SK-N-SH (cell line): ENCODE results near the gene UST. TPM values are rescaled to one million over a fixed set of nuclear protein-coding genes. Genes with fewer than 3 reads are reported as not detected.

ENCODE experiments used
- CTCF ChIA-PET: fragments of 300-600, 350-600 bp; formaldehyde crosslinking; extraction: SDS; loops from one replicate; lab custom pipeline; 2021; lab: Yijun Ruan, JAX
- POLR2A ChIA-PET: fragments of 350-600 bp; sonication (Branson Sonifier 250); formaldehyde crosslinking; extraction: SDS; loops from one replicate; lab custom pipeline; 2020; ENCODE audit warnings: antibody characterized with exemption, inconsistent platforms; lab: Yijun Ruan, JAX
- DNase-seq: peaks from one replicate; pipeline ENCODE4 v3.0.0; 2012
- H2AFZ ChIP-seq: fragments of 200-600 bp; sonication (generic); 2 replicates; pipeline ENCODE4 v1.8.1; 2016; ENCODE audit warnings: antibody characterized with exemption, mild to moderate bottlenecking, low read depth
- H3F3A ChIP-seq: fragments of 200-600 bp; sonication (generic); replicated peaks from 2 replicates; pipeline ENCODE3; 2016; ENCODE audit warnings: antibody characterized with exemption, mild to moderate bottlenecking; ENCODE audit not compliant: insufficient read depth
- H3K27ac ChIP-seq, 2 experiments: fragments of 200-500 bp in 1 of 2; fragments of 200-600 bp in 1 of 2; sonication (Bioruptor generic) in 1 of 2; sonication (generic), shearing (Covaris generic) in 1 of 2; 2 replicates each; pipeline versions ENCODE4 v1.5.1 to v1.6.1; 2014 to 2016; ENCODE audit warnings: low read depth in 2 of 2, inconsistent platforms in 1 of 2, low read length in 1 of 2, mild to moderate bottlenecking in 1 of 2, mixed read lengths in 1 of 2
- H3K27me3 ChIP-seq: fragments of 200-600 bp; sonication (generic), shearing (Covaris generic); 2 replicates; pipeline ENCODE4 v1.6.1; 2016; ENCODE audit warnings: mixed run types; ENCODE audit not compliant: insufficient read depth
- H3K36me3 ChIP-seq, 2 experiments: fragments of 200-500 bp in 1 of 2; fragments of 200-600 bp in 1 of 2; sonication (Bioruptor generic) in 1 of 2; sonication (generic) in 1 of 2; replicated peaks in 1 of 2; 2 replicates each; pipeline versions ENCODE3 to v1.5.1; 2014 to 2016; ENCODE audit warnings: low read length in 1 of 2, mild to moderate bottlenecking in 1 of 2; ENCODE audit not compliant: insufficient read depth in 2 of 2, control insufficient read depth in 1 of 2
- H3K4me1 ChIP-seq, 2 experiments: fragments of 200-500 bp in 1 of 2; fragments of 200-600 bp in 1 of 2; sonication (Bioruptor generic) in 1 of 2; sonication (generic), shearing (Covaris generic) in 1 of 2; 2 replicates each; pipeline versions ENCODE4 v1.5.1 to v1.6.1; 2014 to 2016; ENCODE audit warnings: low read depth in 1 of 2, low read length in 1 of 2, mixed run types in 1 of 2; ENCODE audit not compliant: insufficient read depth in 2 of 2, control insufficient read depth in 1 of 2
- H3K4me2 ChIP-seq: fragments of 200-600 bp; sonication (generic), shearing (Covaris generic); 2 replicates; pipeline ENCODE4 v1.6.1; 2017; ENCODE audit warnings: mixed run types
- H3K4me3 ChIP-seq, 2 experiments: fragments of 200-500 bp in 1 of 2; fragments of 200-600 bp in 1 of 2; sonication (Bioruptor generic) in 1 of 2; sonication (generic), shearing (Covaris generic) in 1 of 2; 2 replicates each; pipeline versions ENCODE4 v1.5.1 to v1.8.1; 2014 to 2016; ENCODE audit warnings: low read depth in 2 of 2, inconsistent platforms in 1 of 2, low read length in 1 of 2, mild to moderate bottlenecking in 1 of 2, mixed read lengths in 1 of 2, moderate library complexity in 1 of 2
- H3K79me2 ChIP-seq: fragments of 200-600 bp; sonication (generic); 2 replicates; pipeline ENCODE4 v1.8.1; 2017; ENCODE audit warnings: mild to moderate bottlenecking; ENCODE audit not compliant: insufficient read depth
- H3K9ac ChIP-seq: fragments of 200-600 bp; sonication (generic); 2 replicates; pipeline ENCODE4 v1.6.1; 2017; ENCODE audit warnings: mixed run types
- H3K9me2 ChIP-seq: fragments of 200-600 bp; sonication (generic); 2 replicates; pipeline ENCODE4 v1.6.1; 2017; ENCODE audit warnings: mixed run types
- H3K9me3 ChIP-seq: fragments of 200-600 bp; sonication (generic); 2 replicates; pipeline ENCODE4 v1.6.1; 2017; ENCODE audit warnings: mixed run types, mild to moderate bottlenecking, moderate library complexity
- H4K20me1 ChIP-seq: fragments of 200-600 bp; sonication (generic); 2 replicates; pipeline ENCODE4 v1.6.1; 2017; ENCODE audit warnings: mild to moderate bottlenecking, mixed run types; ENCODE audit not compliant: insufficient read depth
- CHD2 ChIP-seq: fragments of 150-350 bp; IDR thresholded peaks from 2 replicates; pipeline ENCODE4 v1.6.1; 2018; ENCODE audit warnings: low read length; ENCODE audit not compliant: partially characterized antibody
- ELF1 ChIP-seq: IDR thresholded peaks from 2 replicates; pipeline ENCODE4 v1.4.0; 2012
- EP300 ChIP-seq, 2 experiments: IDR thresholded peaks; 2 replicates each; pipeline versions ENCODE4 v1.4.0 to v1.6.1; 2012; ENCODE audit warnings: borderline replicate concordance in 1 of 2, low read depth in 1 of 2, low read length in 1 of 2
- IRF3 ChIP-seq: fragments of 150-350 bp; IDR thresholded peaks from 2 replicates; pipeline ENCODE4 v1.6.1; 2016; ENCODE audit warnings: mild to moderate bottlenecking, low read depth, low read length
- JUND ChIP-seq: IDR thresholded peaks from 2 replicates; pipeline ENCODE4 v1.4.0; 2012
- MAX ChIP-seq: IDR thresholded peaks from 2 replicates; pipeline ENCODE4 v1.4.0; 2012; ENCODE audit warnings: low read depth
- MEF2A ChIP-seq: IDR thresholded peaks from 2 replicates; pipeline ENCODE4 v1.4.0; 2012; ENCODE audit warnings: low read depth, borderline replicate concordance
- NRF1 ChIP-seq: IDR thresholded peaks from 2 replicates; pipeline ENCODE4 v1.6.1; 2012; ENCODE audit warnings: low read depth, mild to moderate bottlenecking, low read length
- RAD21 ChIP-seq: IDR thresholded peaks from 2 replicates; pipeline ENCODE4 v1.6.1; 2012; ENCODE audit warnings: mild to moderate bottlenecking, low read length
- RFX5 ChIP-seq: IDR thresholded peaks from 2 replicates; pipeline ENCODE4 v1.6.1; 2012; ENCODE audit warnings: mild to moderate bottlenecking, improper control_type of control experiment, low read length
- RXRA ChIP-seq: IDR thresholded peaks from 2 replicates; pipeline ENCODE4 v1.4.0; 2012; ENCODE audit warnings: low read depth, mild to moderate bottlenecking, borderline replicate concordance
- TAF1 ChIP-seq: IDR thresholded peaks from 2 replicates; pipeline ENCODE4 v1.6.1; 2012; ENCODE audit warnings: low read depth, mild to moderate bottlenecking, low read length, moderate library complexity, borderline replicate concordance
- TCF12 ChIP-seq: IDR thresholded peaks from 2 replicates; pipeline ENCODE4 v1.4.0; 2012
- USF2 ChIP-seq: fragments of 150-350 bp; IDR thresholded peaks from 2 replicates; pipeline ENCODE4 v1.6.1; 2017; ENCODE audit warnings: antibody characterized with exemption, low read length, low read depth, borderline replicate concordance
- YY1 ChIP-seq: IDR thresholded peaks from 2 replicates; pipeline ENCODE4 v1.4.0; 2012; ENCODE audit warnings: low read depth, mild to moderate bottlenecking
- ZBTB33 ChIP-seq: IDR thresholded peaks from 2 replicates; pipeline ENCODE4 v1.4.0; 2012; ENCODE audit warnings: low read depth, borderline replicate concordance
- WGBS: methylation state at CpG from one replicate; pipeline ENCODE4 v1.1.6; 2017; ENCODE audit warnings: low lambda C conversion rate; 5-methylcytosine and 5-hydroxymethylcytosine counted together
- polyA plus RNA-seq, 3 experiments: library from polyadenylated mRNA; depleted of rRNA; stranded (reverse); fragments of >200 nt; gene quantifications; 2 replicates each; pipeline ENCODE4 v1.2.3, GENCODE V29; 2012
- TF ChIP-seq, protein P1 (sequence below): IDR thresholded peaks from 2 replicates; pipeline ENCODE4 v1.6.1; 2012; ENCODE audit warnings: mild to moderate bottlenecking, low read depth, low read length, moderate library complexity

UST gene
- polyA plus RNA-seq, 1 of the 3 experiments (the other 2 are of a cell fraction), result 1.7 TPM

GRCh38 chr6:149031859-149032598 lies 285.2 kb downstream of the UST start (continued):
- TF ChIP-seq MAX, result peak; percentile 56
- peak; percentile 78 for TF ChIP-seq JUND
- no peak for TF ChIP-seq RAD21
- TF ChIP-seq IRF3, result no peak
- peak; percentile 58 for TF ChIP-seq TCF12
- no peak for TF ChIP-seq MEF2A
- no peak for TF ChIP-seq ZBTB33
- TF ChIP-seq RXRA, result peak; percentile 38; the same call in 1 of the 2 replicates

- H2AFZ ChIP-seq, result peak overlapping the region; percentile 81
- H3F3A ChIP-seq, result peaks cover 41% of the 10 kb centered on the region
- POLR2A ChIA-PET, result no interaction called here
- H3K9ac ChIP-seq, result peak overlapping the region; percentile 93
- peaks cover 13% of the 10 kb centered on the region in 2 experiments for H3K4me1 ChIP-seq
- no peaks in the 10 kb centered on the region for H4K20me1 ChIP-seq
- peak; percentile 26 for DNase-seq
- H3K4me3 ChIP-seq, result peak overlapping the region in 1 of 2 experiments; percentile 50; a peak in 2 of 4 replicates
- CTCF ChIA-PET, result interaction anchor here (0.6 to 6.0 kb wide), 7 partner anchors 10 to 585 kb away, joined by 3 to 104 read pairs (median 3); no protein-coding TSS in a partner anchor
- H3K36me3 ChIP-seq, result no peaks in the 10 kb centered on the region
- peaks cover 16% of the 10 kb centered on the region for H3K79me2 ChIP-seq
- 5% methylated on average over 7 of the region's 8 CpGs for WGBS
- H3K9me3 ChIP-seq, result no peaks in the 10 kb centered on the region
- no peaks in the 10 kb centered on the region for H3K27me3 ChIP-seq
- no peaks in the 10 kb centered on the region for H3K9me2 ChIP-seq
- peak overlapping the region; percentile 79 for H3K4me2 ChIP-seq
- peak overlapping the region; percentile 62 to 100 for H3K27ac ChIP-seq
- no peak for TF ChIP-seq NRF1
- TF ChIP-seq, protein P1, sequence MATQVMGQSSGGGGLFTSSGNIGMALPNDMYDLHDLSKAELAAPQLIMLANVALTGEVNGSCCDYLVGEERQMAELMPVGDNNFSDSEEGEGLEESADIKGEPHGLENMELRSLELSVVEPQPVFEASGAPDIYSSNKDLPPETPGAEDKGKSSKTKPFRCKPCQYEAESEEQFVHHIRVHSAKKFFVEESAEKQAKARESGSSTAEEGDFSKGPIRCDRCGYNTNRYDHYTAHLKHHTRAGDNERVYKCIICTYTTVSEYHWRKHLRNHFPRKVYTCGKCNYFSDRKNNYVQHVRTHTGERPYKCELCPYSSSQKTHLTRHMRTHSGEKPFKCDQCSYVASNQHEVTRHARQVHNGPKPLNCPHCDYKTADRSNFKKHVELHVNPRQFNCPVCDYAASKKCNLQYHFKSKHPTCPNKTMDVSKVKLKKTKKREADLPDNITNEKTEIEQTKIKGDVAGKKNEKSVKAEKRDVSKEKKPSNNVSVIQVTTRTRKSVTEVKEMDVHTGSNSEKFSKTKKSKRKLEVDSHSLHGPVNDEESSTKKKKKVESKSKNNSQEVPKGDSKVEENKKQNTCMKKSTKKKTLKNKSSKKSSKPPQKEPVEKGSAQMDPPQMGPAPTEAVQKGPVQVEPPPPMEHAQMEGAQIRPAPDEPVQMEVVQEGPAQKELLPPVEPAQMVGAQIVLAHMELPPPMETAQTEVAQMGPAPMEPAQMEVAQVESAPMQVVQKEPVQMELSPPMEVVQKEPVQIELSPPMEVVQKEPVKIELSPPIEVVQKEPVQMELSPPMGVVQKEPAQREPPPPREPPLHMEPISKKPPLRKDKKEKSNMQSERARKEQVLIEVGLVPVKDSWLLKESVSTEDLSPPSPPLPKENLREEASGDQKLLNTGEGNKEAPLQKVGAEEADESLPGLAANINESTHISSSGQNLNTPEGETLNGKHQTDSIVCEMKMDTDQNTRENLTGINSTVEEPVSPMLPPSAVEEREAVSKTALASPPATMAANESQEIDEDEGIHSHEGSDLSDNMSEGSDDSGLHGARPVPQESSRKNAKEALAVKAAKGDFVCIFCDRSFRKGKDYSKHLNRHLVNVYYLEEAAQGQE, result 0 out of 2 replicates have a peak, but pooled peaks have one; percentile 65
- no peak for TF ChIP-seq USF2
- peak in 1 of 2 experiments; percentile 71; a peak in 3 of 4 replicates for TF ChIP-seq EP300 (IDR thresholded peaks at IDR 0.05; ENCODE audit: borderline replicate concordance in 1 of 2, low read depth in 1 of 2, low read length in 1 of 2)
- peak; percentile 73 for TF ChIP-seq TCF12
- no peak for TF ChIP-seq TAF1
- peak; percentile 13 for TF ChIP-seq MAX
- TF ChIP-seq CHD2, result no peak
- no peak for TF ChIP-seq RFX5
- TF ChIP-seq YY1, result peak; percentile 6; the same call in 1 of the 2 replicates
- TF ChIP-seq JUND, result peak; percentile 66
- 0 out of 2 replicates have a peak, but pooled peaks have one; percentile 57 for TF ChIP-seq ZBTB33
- no peak for TF ChIP-seq ELF1
Observed at GRCh38 chr6:149032599-149033405, 286.0 kb downstream of the UST start.
